ENCODE results near the gene FLACC1.

- TF ChIP-seq CTCF (conservative IDR thresholded peaks at IDR 0.05; ENCODE audit: low read depth, low read length) (no peak), EZH2phosphoT487 (IDR thresholded peaks at IDR 0.05; ENCODE audit: borderline replicate concordance, low read length) (no peak), EZH2 (IDR thresholded peaks at IDR 0.05; ENCODE audit: low read length, unreplicated experiment) (no peak)
Measured at GRCh38 chr2:201357221-201357620, at the start of gene FLACC1.
